ENCODE data around the gene DRG2. TPM values are rescaled to one million over a fixed set of nuclear protein-coding genes. Genes with fewer than 3 reads are reported as not detected.

DRG2 gene
- total RNA-seq, 1 donor from 2014 or later: 38.3 TPM

DNA sequence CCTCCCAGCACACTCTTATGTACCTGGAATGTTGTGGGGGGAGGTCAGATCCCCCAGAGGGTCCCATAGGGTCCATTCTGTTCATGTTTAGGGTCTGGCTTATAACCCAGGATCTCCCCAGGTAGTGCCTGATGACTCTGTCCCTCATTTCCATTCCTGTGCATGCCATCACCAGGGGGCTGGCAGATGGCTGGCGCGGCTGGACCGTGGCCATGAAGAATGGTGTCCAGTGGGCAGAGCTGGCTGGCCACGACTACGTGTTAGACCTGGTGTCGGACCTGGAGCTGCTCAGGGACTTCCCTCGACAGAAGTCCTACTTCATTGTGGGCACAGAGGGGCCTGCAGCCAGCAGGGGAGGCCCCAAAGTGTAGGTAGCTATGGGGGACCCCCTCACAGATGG, 60.8 kb downstream of the DRG2 start:
- Mint-ChIP-seq H3K4me3 (ENCODE audit: unreplicated experiment) (no peak overlapping the region), H3K27ac (ENCODE audit: unreplicated experiment) (no peak overlapping the region), H3K36me3 (ENCODE audit: low read depth, unreplicated experiment) (peaks cover 4% of the 10 kb centered on the region), H3K4me1 (ENCODE audit: unreplicated experiment) (peaks cover 12% of the 10 kb centered on the region), H3K9me3 (ENCODE audit: unreplicated experiment) (no peaks in the 10 kb centered on the region), H3K27me3 (ENCODE audit: unreplicated experiment) (no peaks in the 10 kb centered on the region)
- TF ChIP-seq CTCF (IDR thresholded peaks at IDR 0.05; ENCODE audit: unreplicated experiment): no peak
- DNase-seq (ENCODE audit: low spot score): no peak

DNA sequence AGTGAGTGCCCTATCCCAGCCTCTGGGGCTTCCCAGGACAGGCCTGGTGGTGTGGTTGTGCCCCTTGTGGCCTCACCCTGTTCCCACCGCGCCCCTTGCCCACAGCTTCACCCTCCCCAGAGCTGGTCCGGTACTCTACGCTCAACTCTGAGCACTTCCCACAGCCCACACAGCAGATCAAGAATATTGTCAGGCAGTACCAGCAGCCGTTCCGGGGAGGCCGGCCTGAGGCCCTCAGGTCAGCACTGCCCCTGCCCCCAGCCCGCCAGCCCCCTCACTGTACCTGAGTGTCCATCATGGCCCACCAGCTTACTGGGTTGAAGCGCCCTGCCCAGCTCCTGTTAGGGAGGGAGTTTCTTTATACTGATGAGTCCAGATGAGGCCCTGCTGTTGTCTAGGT, 63.5 kb downstream of the DRG2 start:
- no peak for TF ChIP-seq CTCF (IDR thresholded peaks at IDR 0.05; ENCODE audit: unreplicated experiment)
- peaks cover 3% of the 10 kb centered on the region for H3K27me3 Mint-ChIP-seq (ENCODE audit: unreplicated experiment)
- H3K4me1 Mint-ChIP-seq (ENCODE audit: unreplicated experiment): peaks cover 20% of the 10 kb centered on the region
- no peaks in the 10 kb centered on the region for H3K9me3 Mint-ChIP-seq (ENCODE audit: unreplicated experiment)
- no peak overlapping the region for H3K4me3 Mint-ChIP-seq (ENCODE audit: unreplicated experiment)
- no peak overlapping the region for H3K27ac Mint-ChIP-seq (ENCODE audit: unreplicated experiment)
- H3K36me3 Mint-ChIP-seq (ENCODE audit: low read depth, unreplicated experiment): peaks cover 4% of the 10 kb centered on the region
- DNase-seq (ENCODE audit: low spot score): no peak

- no peak overlapping the region for H3K4me3 Mint-ChIP-seq (ENCODE audit: unreplicated experiment)
- no peak overlapping the region for H3K27ac Mint-ChIP-seq (ENCODE audit: unreplicated experiment)
- no peak for DNase-seq (ENCODE audit: low spot score)
- no peaks in the 10 kb centered on the region for H3K9me3 Mint-ChIP-seq (ENCODE audit: unreplicated experiment)
- H3K36me3 Mint-ChIP-seq (ENCODE audit: low read depth, unreplicated experiment): peaks cover 7% of the 10 kb centered on the region
- H3K27me3 Mint-ChIP-seq (ENCODE audit: unreplicated experiment): peaks cover 8% of the 10 kb centered on the region
- H3K4me1 Mint-ChIP-seq (ENCODE audit: unreplicated experiment): peaks cover 23% of the 10 kb centered on the region
- TF ChIP-seq CTCF (IDR thresholded peaks at IDR 0.05; ENCODE audit: unreplicated experiment): no peak
Observed at GRCh38 chr17:18155179-18155578, 67.4 kb downstream of the DRG2 start.

DNA sequence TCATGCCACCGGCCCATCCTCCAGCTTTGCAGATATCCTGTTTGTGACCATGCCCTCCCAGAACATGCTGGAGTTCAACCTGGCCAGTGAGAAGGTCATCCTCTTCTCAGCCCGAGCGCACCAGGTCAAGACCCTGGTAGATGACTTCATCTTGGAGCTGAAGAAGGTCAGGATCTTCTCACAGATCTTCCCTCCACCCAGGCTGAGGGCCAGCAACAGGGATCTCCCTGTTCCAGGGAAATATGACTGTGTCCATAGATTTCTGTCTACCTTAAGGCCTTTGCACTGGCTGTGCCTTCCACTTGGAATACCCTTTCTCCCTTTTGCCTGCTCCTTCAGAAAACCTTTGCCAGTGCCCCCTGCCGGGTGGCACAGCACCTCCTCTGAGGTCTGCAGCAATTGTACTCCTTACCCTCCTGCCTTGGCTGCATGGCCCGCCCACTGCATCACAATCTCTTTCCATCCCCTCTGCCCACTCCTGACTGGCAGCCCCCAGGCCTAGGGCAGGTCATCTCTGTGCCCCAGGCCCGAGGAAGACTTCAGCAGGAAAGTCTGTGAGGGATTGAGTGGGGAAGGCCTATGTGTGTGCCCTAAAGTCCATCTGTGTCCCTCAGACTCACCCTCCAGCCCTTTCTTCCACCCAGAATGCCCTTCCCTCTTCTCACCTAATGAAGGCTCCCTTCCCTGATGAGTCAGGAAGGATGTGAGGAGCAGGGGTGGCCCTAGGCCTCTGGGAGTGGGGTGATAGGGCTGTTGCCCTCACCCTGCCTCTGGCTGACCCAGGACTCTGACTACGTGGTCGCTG, 68.6 kb downstream of the DRG2 start:
- no peak for DNase-seq (ENCODE audit: low spot score)
- H3K4me1 Mint-ChIP-seq (ENCODE audit: unreplicated experiment): peaks cover 23% of the 10 kb centered on the region
- H3K9me3 Mint-ChIP-seq (ENCODE audit: unreplicated experiment): no peaks in the 10 kb centered on the region
- no peak overlapping the region for H3K27ac Mint-ChIP-seq (ENCODE audit: unreplicated experiment)
- H3K27me3 Mint-ChIP-seq (ENCODE audit: unreplicated experiment): peaks cover 8% of the 10 kb centered on the region
- H3K36me3 Mint-ChIP-seq (ENCODE audit: low read depth, unreplicated experiment): peaks cover 7% of the 10 kb centered on the region
- H3K4me3 Mint-ChIP-seq (ENCODE audit: unreplicated experiment): peak overlapping the region; percentile 11
- no peak for TF ChIP-seq CTCF (IDR thresholded peaks at IDR 0.05; ENCODE audit: unreplicated experiment)

DNA sequence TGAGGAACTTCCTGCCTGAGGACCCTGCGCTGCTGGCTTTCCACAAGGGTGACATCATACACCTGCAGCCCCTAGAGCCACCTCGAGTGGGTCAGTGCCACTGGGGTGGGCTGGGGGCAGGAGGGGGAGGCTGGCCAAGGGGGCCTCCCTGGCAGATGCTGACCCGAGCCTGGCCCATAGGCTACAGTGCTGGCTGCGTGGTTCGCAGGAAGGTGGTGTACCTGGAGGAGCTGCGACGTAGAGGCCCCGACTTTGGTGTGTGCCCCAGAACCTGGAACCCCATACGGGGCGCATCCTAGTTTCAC, 69.2 kb downstream of the DRG2 start:
- no peaks in the 10 kb centered on the region for H3K9me3 Mint-ChIP-seq (ENCODE audit: unreplicated experiment)
- no peak for DNase-seq (ENCODE audit: low spot score)
- H3K4me1 Mint-ChIP-seq (ENCODE audit: unreplicated experiment): peaks cover 23% of the 10 kb centered on the region
- H3K36me3 Mint-ChIP-seq (ENCODE audit: low read depth, unreplicated experiment): peaks cover 7% of the 10 kb centered on the region
- H3K27me3 Mint-ChIP-seq (ENCODE audit: unreplicated experiment): peaks cover 8% of the 10 kb centered on the region
- no peak overlapping the region for H3K4me3 Mint-ChIP-seq (ENCODE audit: unreplicated experiment)
- TF ChIP-seq CTCF (IDR thresholded peaks at IDR 0.05; ENCODE audit: unreplicated experiment): no peak
- H3K27ac Mint-ChIP-seq (ENCODE audit: unreplicated experiment): no peak overlapping the region

Other genes with a start within 250 kb of the DRG2 start
- 26.9 TPM for gene TOM1L2, start 115.5 kb upstream of the DRG2 start, total RNA-seq (ENCODE audit: unreplicated experiment)
- gene DRC3, start 115.1 kb upstream of the DRG2 start, total RNA-seq (ENCODE audit: unreplicated experiment): 4.3 TPM
- 24.7 TPM for gene ATPAF2, start 48.8 kb upstream of the DRG2 start, total RNA-seq (ENCODE audit: unreplicated experiment)
- 15.5 TPM for gene GID4, start 48.5 kb upstream of the DRG2 start, total RNA-seq (ENCODE audit: unreplicated experiment)
- 1.6 TPM for gene MYO15A, start 20.8 kb downstream of the DRG2 start, total RNA-seq (ENCODE audit: unreplicated experiment)
- gene ALKBH5, start 95.9 kb downstream of the DRG2 start, total RNA-seq (ENCODE audit: unreplicated experiment): 55.3 TPM
- 57.2 TPM for gene LLGL1, start 137.7 kb downstream of the DRG2 start, total RNA-seq (ENCODE audit: unreplicated experiment)
- gene FLII, start 170.8 kb downstream of the DRG2 start, total RNA-seq (ENCODE audit: unreplicated experiment): 355 TPM
- 11.6 TPM for gene MIEF2, start 172.7 kb downstream of the DRG2 start, total RNA-seq (ENCODE audit: unreplicated experiment)
- gene TOP3A, start 227.0 kb downstream of the DRG2 start, total RNA-seq (ENCODE audit: unreplicated experiment): 39.2 TPM
- gene SMCR8, start 227.3 kb downstream of the DRG2 start, total RNA-seq (ENCODE audit: unreplicated experiment): 21.3 TPM

All from endothelial cell (in vitro differentiated cells).